ENCODE results near the gene CNR1. TPM values are rescaled to one million over a fixed set of nuclear protein-coding genes. Genes with fewer than 3 reads are reported as not detected.

The CNR1 gene
- total and polyA plus RNA-seq, 5 experiments from 2014 or later: 0.27 to 1.1 TPM; not detected in 3

GRCh38 chr6:88137915-88138314 lies 28.2 kb downstream of the CNR1 start:
- peaks cover 1 to 24% (median 6%) of the 10 kb centered on the region in 5 donors for H3K27me3 Mint-ChIP-seq
- no peaks in the 10 kb centered on the region for H3K9me3 Mint-ChIP-seq
- POLR2A ChIA-PET: no interaction called here
- H3K4me1 Mint-ChIP-seq: peaks cover 0 to 16% (median 0%) of the 10 kb centered on the region in 4 donors
- H3K27ac Mint-ChIP-seq: no peak overlapping the region
- ATAC-seq (no peak), DNase-seq (no peak)
- H3K4me3 Mint-ChIP-seq: no peak overlapping the region
- H3K36me3 Mint-ChIP-seq: no peaks in the 10 kb centered on the region

GRCh38 chr6:88135578-88136114 lies 30.5 kb downstream of the CNR1 start:
- no peak overlapping the region for H3K4me3 Mint-ChIP-seq
- POLR2A ChIA-PET: no interaction called here
- H3K36me3 Mint-ChIP-seq: no peaks in the 10 kb centered on the region
- DNase-seq (no peak), ATAC-seq (no peak)
- H3K4me1 Mint-ChIP-seq: peaks cover 0 to 7% (median 0%) of the 10 kb centered on the region in 4 donors
- H3K9me3 Mint-ChIP-seq: no peaks in the 10 kb centered on the region
- peaks cover 2 to 24% (median 6%) of the 10 kb centered on the region in 5 donors for H3K27me3 Mint-ChIP-seq
- H3K27ac Mint-ChIP-seq: no peak overlapping the region

- H3K27ac Mint-ChIP-seq: no peak overlapping the region
- POLR2A ChIA-PET: no interaction called here
- H3K4me3 Mint-ChIP-seq: no peak overlapping the region
- peaks cover 6 to 24% (median 10%) of the 10 kb centered on the region in 5 donors for H3K27me3 Mint-ChIP-seq
- peaks cover 0 to 7% (median 0%) of the 10 kb centered on the region in 4 donors for H3K4me1 Mint-ChIP-seq
- ATAC-seq (no peak), DNase-seq (no peak)
- H3K36me3 Mint-ChIP-seq: no peaks in the 10 kb centered on the region
- H3K9me3 Mint-ChIP-seq: no peaks in the 10 kb centered on the region
Measured at GRCh38 chr6:88134575-88134974, 31.6 kb downstream of the CNR1 start.

- Mint-ChIP-seq H3K27me3 (peaks cover 7 to 28% (median 10%) of the 10 kb centered on the region in 5 donors), H3K9me3 (peaks cover 0 to under 1% (median 0%) of the 10 kb centered on the region in 9 donors), H3K4me1 (peaks cover 0 to 7% (median 0%) of the 10 kb centered on the region in 4 donors), H3K27ac (no peak overlapping the region), H3K4me3 (no peak overlapping the region), H3K36me3 (no peaks in the 10 kb centered on the region)
- DNase-seq (no peak), ATAC-seq (no peak)
- POLR2A ChIA-PET: no interaction called here
Measured at GRCh38 chr6:88133718-88134117, 32.4 kb downstream of the CNR1 start.

GRCh38 chr6:88124925-88125557 lies 41.1 kb downstream of the CNR1 start:
- H3K27me3 Mint-ChIP-seq: peaks cover 4 to 17% (median 8%) of the 10 kb centered on the region in 5 donors
- peaks cover 4 to 42% (median 18%) of the 10 kb centered on the region in 9 donors for H3K9me3 Mint-ChIP-seq
- POLR2A ChIA-PET: no interaction called here
- H3K4me1 Mint-ChIP-seq: peaks cover 0 to 5% (median 0%) of the 10 kb centered on the region in 4 donors
- ATAC-seq (no peak), DNase-seq (no peak)
- H3K36me3 Mint-ChIP-seq: peaks cover 0 to 5% (median 0%) of the 10 kb centered on the region in 3 donors
- H3K4me3 Mint-ChIP-seq: no peak overlapping the region
- no peak overlapping the region for H3K27ac Mint-ChIP-seq

GRCh38 chr6:88120635-88121034 lies 45.5 kb downstream of the CNR1 start:
- Mint-ChIP-seq H3K27me3 (peaks cover 4 to 35% (median 15%) of the 10 kb centered on the region in 5 donors), H3K27ac (peak overlapping the region in 1 of 10 donors; percentile 50), H3K4me3 (no peak overlapping the region), H3K4me1 (peaks cover 0 to 4% (median 0%) of the 10 kb centered on the region in 4 donors), H3K36me3 (peaks cover 0 to 5% (median 2%) of the 10 kb centered on the region in 3 donors), H3K9me3 (peaks cover 5 to 28% (median 14%) of the 10 kb centered on the region in 9 donors)
- no peak for DNase-seq
- POLR2A ChIA-PET: no interaction called here
- ATAC-seq: no peak

GRCh38 chr6:88119769-88120168 lies 46.4 kb downstream of the CNR1 start:
- no peak overlapping the region for H3K27ac Mint-ChIP-seq
- H3K27me3 Mint-ChIP-seq: peaks cover 4 to 35% (median 16%) of the 10 kb centered on the region in 5 donors
- peaks cover under 1 to 20% (median 6%) of the 10 kb centered on the region in 9 donors for H3K9me3 Mint-ChIP-seq
- no peak for DNase-seq
- ATAC-seq: no peak
- H3K4me3 Mint-ChIP-seq: no peak overlapping the region
- H3K36me3 Mint-ChIP-seq: peaks cover 0 to 2% (median 0%) of the 10 kb centered on the region in 3 donors
- H3K4me1 Mint-ChIP-seq: peaks cover 0 to 3% (median under 1%) of the 10 kb centered on the region in 4 donors
- POLR2A ChIA-PET: no interaction called here

GRCh38 chr6:88116276-88116675 lies 49.9 kb downstream of the CNR1 start:
- peaks cover 0 to 6% (median under 1%) of the 10 kb centered on the region in 4 donors for H3K4me1 Mint-ChIP-seq
- no peak for DNase-seq
- H3K36me3 Mint-ChIP-seq: peaks cover 0 to 2% (median 0%) of the 10 kb centered on the region in 3 donors
- peaks cover 12 to 53% (median 31%) of the 10 kb centered on the region in 5 donors for H3K27me3 Mint-ChIP-seq
- peaks cover 0 to 7% (median 2%) of the 10 kb centered on the region in 9 donors for H3K9me3 Mint-ChIP-seq
- H3K27ac Mint-ChIP-seq: no peak overlapping the region
- H3K4me3 Mint-ChIP-seq: no peak overlapping the region
- ATAC-seq: no peak
- POLR2A ChIA-PET: no interaction called here

GRCh38 chr6:88115307-88115706 lies 50.8 kb downstream of the CNR1 start:
- peaks cover 0 to 2% (median 0%) of the 10 kb centered on the region in 3 donors for H3K36me3 Mint-ChIP-seq
- H3K27ac Mint-ChIP-seq: no peak overlapping the region
- H3K4me3 Mint-ChIP-seq: no peak overlapping the region
- peaks cover 0 to 7% (median 2%) of the 10 kb centered on the region in 9 donors for H3K9me3 Mint-ChIP-seq
- DNase-seq (no peak), ATAC-seq (no peak)
- POLR2A ChIA-PET: no interaction called here
- peaks cover 0 to 6% (median under 1%) of the 10 kb centered on the region in 4 donors for H3K4me1 Mint-ChIP-seq
- peaks cover 18 to 50% (median 31%) of the 10 kb centered on the region in 5 donors for H3K27me3 Mint-ChIP-seq

- Mint-ChIP-seq H3K27ac (no peak overlapping the region), H3K4me1 (peaks cover 0 to 6% (median under 1%) of the 10 kb centered on the region in 4 donors), H3K27me3 (peaks cover 16 to 47% (median 28%) of the 10 kb centered on the region in 5 donors), H3K4me3 (no peak overlapping the region), H3K9me3 (peaks cover 0 to 7% (median 0%) of the 10 kb centered on the region in 9 donors), H3K36me3 (peaks cover 0 to 2% (median 0%) of the 10 kb centered on the region in 3 donors)
- POLR2A ChIA-PET: no interaction called here
- no peak for ATAC-seq
- no peak for DNase-seq
Measured at GRCh38 chr6:88114838-88115237, 51.3 kb downstream of the CNR1 start.

- peaks cover 0 to 7% (median 0%) of the 10 kb centered on the region in 9 donors for H3K9me3 Mint-ChIP-seq
- peaks cover 16 to 32% (median 17%) of the 10 kb centered on the region in 5 donors for H3K27me3 Mint-ChIP-seq
Measured at GRCh38 chr6:88111991-88112390, 54.2 kb downstream of the CNR1 start.

GRCh38 chr6:88107241-88107640 lies 58.9 kb downstream of the CNR1 start:
- POLR2A ChIA-PET: no interaction called here
- peaks cover 0 to 5% (median 0%) of the 10 kb centered on the region in 9 donors for H3K9me3 Mint-ChIP-seq
- no peak overlapping the region for H3K4me3 Mint-ChIP-seq
- H3K4me1 Mint-ChIP-seq: no peaks in the 10 kb centered on the region
- no peak overlapping the region for H3K27ac Mint-ChIP-seq
- no peak for DNase-seq
- peaks cover 4 to 16% (median 10%) of the 10 kb centered on the region in 5 donors for H3K27me3 Mint-ChIP-seq
- no peak for ATAC-seq
- no peaks in the 10 kb centered on the region for H3K36me3 Mint-ChIP-seq

More at GRCh38 chr6:88111991-88112390, 54.2 kb downstream of the CNR1 start:
- Mint-ChIP-seq H3K27ac (no peak overlapping the region), H3K4me3 (no peak overlapping the region), H3K4me1 (peaks cover 0 to 6% (median under 1%) of the 10 kb centered on the region in 4 donors), H3K36me3 (peaks cover 0 to under 1% (median 0%) of the 10 kb centered on the region in 3 donors)
- ATAC-seq (no peak), DNase-seq (no peak)
- POLR2A ChIA-PET: no interaction called here

GRCh38 chr6:88105741-88106340 lies 60.3 kb downstream of the CNR1 start:
- no peaks in the 10 kb centered on the region for H3K4me1 Mint-ChIP-seq
- H3K27ac Mint-ChIP-seq: no peak overlapping the region
- no peak overlapping the region for H3K4me3 Mint-ChIP-seq
- H3K9me3 Mint-ChIP-seq: peaks cover 0 to 5% (median 0%) of the 10 kb centered on the region in 9 donors
- ATAC-seq (no peak), DNase-seq (no peak)
- POLR2A ChIA-PET: no interaction called here
- peaks cover 1 to 14% (median 5%) of the 10 kb centered on the region in 5 donors for H3K27me3 Mint-ChIP-seq
- no peaks in the 10 kb centered on the region for H3K36me3 Mint-ChIP-seq
